CD4-positive, alpha-beta T cell treated with Interleukin-4 for 1 hour (primary cell): Measurements from ENCODE around the gene STAG1.
"Not testable (repeated sequence)": the region's sequence is repeated elsewhere in the genome, so short reads cannot be mapped to it uniquely, and the experiment has no call there.

Experiments used
- DNase-seq, 2 donors: peaks; one replicate each; pipeline ENCODE4 v3.0.0-alpha.2; 2020 to 2022

The STAG1 gene

DNA sequence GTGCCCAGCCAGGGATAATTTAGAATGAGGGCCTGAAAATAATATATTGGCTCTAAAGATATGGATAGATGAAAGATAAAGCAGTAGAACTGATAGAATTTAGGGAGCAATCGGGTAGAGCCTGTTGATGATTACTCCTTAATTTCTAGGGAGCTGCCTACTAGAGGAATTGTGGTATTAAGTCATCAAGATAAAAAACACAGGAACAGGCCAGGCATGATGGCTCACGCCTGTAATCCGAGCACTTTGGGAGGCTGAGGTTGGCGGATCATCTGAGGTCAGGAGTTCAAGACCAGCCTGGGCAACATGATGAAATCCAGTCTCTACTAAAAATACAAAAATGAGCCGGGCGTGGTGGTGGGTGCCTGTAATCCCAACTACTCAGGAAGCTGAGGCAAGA is 371.6 kb downstream of the STAG1 start:
- no peak for DNase-seq

DNA sequence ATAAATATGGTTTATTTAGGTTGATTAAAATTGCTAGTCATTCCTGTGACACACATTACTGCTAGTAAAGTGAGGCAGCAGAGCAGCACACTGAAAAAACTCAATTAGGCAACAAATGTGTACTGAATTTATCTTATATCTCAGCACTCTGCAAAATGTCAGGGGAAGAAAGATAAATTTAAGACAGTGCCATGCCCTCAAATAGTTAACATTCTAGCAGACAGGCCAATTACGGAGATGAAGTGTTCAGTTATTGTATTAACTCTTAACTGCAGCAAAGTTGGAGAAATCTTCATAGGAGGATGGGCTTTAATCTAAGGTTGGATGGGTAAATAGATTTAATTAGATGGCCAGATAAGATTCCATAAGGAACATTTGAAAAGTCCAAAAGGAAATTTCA is 374.2 kb downstream of the STAG1 start:
- DNase-seq = no peak

DNA sequence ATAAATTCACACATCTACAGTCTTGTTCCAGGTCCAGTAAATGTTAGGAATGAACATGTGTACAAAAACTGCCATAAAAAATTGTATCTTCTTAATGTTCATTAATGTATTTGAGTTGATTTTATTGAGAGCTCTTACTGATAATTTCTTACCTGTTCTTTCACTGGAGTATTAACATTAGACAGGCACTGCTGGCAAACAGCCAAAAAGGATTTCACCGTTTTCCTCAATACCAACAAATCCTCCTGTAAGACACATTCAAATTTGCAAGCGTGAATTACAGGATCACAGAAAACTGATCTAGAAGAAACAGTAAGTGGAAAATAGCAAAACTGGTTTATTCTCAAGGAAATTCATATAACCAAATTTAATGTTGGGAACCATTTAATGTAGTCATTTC is 374.7 kb downstream of the STAG1 start:
- no peak for DNase-seq

DNA sequence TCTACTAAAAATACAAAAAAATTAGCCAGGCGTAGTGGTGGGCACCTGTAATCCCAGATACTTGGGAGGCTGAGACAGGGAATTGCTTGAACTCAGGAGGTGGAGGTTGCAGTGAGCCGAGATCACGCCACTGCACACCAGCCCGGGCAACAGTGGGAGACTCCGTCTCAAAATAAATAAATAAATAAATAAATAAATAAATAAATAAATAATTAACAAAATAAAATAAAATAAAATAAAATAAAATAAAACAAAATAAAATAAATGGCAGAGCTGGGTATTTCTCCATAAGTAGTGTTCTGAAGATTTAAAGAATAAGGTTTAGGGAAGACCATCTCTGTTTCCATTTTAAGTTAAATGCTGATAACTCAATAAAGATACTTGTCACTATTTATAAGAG is 376.4 kb downstream of the STAG1 start:
- DNase-seq = not testable (repeated sequence)

DNA sequence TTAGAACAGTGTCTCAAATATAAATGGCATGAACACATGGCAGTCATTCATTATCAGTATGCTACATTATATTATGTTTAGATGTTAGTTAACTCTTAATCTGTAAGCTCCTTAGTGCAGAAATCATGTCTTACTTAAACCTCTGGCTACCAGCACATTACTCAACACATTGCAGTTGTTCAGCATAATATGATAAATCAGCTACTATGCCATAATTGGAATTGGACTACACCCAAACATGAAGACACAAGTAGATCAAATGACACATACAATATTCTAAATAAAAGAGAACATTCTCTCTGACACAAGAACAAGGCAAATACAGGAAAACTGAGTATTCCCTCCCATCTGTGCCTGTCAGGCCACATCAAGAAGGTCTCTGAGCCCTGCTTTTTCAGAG is 385.9 kb downstream of the STAG1 start:
- DNase-seq = no peak

DNA sequence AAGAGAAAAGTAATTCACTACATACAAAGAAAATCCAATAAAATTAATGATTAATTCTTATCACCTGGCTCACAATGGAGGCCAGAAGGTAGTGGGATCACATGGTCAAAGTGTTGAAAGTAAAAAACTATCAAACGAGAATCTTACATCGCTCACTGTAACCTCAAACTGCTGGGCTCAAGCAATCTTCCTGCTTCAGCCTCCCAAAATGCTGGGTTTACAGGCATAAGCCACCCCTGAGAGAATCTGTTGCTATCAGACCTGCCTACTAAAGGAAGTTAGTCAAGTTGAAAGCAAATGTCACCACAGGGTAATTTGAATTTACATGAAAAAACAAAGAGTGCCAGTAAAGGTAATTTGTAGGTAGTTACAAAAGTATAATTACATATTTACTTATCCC is 398.7 kb downstream of the STAG1 start:
- DNase-seq = no peak

DNA sequence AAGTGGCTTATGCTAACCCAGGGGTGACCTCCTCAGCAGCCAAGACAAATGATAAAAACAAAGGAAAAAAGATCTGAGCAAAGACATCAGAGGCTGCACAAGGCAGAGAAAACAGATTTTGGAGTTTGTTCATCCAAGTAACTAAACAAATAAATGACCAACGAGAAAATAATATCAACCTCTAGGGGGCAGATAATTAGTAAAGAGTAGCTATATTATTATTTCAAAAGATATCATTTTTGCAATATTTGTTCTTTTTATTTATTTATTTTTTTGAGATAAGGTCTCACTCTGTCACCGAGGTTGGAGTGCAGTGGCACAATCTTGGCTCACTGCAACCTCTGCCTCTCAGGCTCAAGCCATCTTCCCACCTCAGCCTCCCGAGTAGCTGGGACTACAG is 400.3 kb downstream of the STAG1 start:
- DNase-seq = no peak

DNA sequence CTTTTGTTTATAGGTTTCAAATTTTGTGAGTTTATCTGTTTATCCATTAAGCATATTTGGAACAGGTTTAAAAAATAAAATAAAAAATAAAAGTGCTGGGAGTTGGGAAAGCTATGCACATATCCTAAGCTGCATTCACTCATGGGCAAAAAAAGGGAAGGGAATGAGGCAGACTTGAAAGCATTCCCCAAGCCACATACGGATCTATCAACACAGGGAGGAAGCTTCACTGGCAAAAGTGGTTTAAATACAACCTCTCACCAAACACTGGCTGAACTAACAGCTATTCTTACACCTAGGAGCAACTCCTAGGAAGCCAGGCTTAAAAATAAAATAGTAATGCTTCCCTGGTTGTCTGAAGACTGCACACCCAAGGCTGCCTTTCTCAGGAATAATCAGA is 400.8 kb downstream of the STAG1 start:
- DNase-seq = no peak

DNA sequence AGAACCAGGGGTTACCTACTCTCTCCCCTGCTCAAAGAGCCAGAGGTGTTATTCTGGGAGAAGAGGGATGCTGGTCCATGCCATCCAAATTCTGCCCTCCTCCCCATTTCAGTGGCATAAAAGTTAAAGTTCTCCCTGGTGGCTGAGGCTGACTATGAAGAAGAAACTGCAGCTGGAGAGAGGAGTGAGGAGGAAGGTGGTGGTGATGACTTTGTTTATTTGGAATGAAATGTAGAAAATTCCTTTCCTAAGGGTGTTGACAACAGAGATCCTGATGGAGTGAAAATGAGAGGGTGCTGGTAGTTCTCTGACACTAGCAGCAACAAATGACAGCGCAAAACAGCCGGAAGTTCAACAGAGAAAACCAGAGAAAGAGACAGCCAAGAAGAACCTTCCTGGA is 401.6 kb downstream of the STAG1 start:
- DNase-seq = no peak

DNA sequence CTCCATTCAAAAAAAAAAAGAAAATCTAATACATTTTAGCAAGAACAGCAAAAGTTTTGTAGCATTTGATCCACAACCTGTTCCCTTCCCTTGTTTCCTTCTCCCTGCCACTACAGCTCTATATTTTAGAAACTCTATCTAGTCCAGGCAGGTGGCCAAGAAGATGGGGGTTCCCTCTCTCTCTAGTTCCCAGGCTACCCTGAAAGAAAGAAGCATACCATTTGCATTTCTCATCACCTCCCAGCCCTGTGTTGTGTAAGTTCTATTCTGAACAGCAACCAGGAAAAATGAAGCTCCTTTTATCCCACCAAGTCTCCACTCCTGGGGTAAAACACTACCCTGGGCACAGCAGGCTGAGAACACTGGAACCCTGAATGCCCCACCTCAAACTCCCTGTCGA is 402.0 kb downstream of the STAG1 start:
- DNase-seq = no peak

DNA sequence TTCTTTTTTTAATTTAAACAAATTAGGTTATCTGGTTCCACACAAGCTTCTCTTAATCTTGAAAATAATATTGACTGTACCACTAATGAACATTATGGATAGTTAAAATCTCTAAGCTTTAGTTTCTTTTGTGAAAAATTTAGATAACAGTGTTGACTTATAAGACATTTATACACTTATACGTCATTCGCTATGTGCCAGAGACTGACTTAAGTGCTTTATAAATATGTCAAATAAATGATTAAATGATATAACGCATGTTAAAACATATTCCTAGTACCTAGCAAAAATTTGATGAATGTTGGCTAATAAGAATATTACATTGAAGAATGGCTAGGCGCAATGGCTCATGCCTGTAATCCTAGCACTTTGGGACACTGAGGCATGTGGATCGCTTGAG is 405.7 kb downstream of the STAG1 start:
- DNase-seq = no peak

DNA sequence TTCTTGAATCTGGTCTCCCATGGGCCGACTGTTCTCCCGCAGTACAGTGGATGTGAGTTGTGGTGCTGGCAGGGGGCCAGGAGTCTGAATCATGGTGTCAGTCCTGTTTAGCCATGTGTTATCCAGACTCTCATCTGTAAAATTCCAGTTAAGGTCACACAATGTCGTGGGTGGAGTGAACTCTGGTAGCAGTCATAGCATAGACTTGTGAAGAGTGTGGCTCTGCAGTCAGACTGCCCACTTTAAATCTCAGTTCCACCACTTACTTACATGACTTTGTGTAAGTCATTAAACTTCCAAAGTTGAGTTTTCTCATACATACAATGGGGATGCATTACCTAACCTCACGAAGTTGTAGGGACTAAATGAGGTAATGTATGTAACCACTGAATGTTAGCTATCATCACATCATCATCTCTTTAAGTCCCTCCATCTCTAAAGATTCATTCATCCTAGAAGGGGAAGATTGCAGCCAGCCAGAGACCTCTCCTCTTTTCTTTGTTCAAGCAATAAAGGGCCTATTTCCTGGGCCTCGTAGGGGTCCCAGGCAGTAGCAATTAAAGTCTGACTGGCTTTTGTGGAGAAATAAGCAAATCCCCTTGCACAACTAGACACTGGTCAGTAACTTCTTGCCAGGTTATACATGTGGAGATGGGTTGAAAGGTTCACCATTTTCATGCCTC is 408.2 kb downstream of the STAG1 start:
- DNase-seq = no peak

DNA sequence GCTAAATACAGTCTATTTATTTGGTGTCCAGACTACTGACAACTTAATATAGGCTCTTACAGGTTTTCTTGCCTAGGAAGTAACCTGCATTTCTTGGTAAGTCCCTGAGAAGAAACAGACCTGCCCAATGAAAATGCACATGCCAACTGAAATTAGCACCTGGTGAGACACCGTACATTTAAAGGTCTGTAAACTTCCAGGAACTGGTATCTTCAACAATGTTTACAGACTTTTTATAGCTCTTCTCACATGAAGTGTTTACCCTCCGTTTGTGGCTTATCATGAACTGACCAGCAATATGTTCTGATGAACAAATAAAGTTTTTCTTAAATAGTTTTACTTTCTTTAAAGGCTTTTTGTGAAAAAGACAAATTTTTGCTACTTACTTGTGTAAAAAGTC is 408.7 kb downstream of the STAG1 start:
- no peak for DNase-seq

DNA sequence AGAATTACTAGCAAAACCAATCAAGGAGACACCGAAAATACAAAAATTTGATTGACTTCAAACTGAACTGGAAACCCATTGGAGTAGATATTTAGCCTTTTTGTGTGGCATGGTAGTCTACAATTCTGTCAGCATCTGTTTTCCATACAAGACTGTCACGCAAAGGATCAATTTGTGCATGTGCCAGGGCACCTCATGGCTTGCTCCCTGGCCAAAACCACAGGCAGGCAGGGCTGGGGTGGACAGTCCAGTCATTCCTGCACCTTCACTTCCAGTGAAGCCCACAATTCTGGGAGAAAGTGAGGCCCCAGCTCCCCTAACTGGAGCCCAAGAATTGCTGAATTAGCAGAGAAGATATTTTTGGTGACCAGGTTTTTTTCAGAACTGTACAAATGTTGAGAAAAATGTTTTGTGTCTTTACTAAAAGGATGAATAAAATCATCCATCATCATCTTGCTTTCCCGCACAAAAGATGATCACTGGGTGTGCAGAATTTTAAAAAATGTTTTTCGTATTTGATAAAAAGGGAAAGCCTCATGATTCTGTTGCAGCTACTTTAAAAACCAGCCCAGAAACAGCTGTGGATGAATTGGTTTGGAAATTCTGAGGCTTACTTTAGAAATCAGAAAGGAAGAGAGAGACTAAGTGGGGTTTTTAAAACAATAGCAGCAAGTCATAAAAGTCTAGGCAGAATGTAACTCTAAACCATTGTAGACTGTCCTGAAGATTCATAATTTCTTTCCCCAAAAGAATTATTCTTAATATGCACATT is 415.7 kb downstream of the STAG1 start:
- no peak for DNase-seq

DNA sequence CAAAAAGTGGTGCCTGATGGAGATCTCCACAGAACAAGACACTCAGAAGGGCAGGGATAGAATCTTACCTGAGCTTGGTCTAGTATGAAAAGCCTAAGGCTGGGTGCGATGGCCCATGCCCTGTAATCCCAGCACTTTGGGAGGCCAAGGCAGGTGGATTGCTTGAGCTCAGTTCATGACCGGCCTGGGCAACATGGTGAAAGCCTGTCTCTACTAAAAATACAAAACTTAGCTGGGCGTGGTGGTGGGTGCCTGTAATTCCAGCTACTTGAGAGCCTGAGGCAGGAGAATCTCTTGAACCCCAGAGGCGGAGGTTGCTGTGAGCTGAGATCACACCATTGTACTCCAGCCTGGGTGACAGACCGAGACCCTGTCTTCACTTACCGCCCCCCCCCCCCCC is 417.5 kb downstream of the STAG1 start:
- DNase-seq = not testable (repeated sequence)

DNA sequence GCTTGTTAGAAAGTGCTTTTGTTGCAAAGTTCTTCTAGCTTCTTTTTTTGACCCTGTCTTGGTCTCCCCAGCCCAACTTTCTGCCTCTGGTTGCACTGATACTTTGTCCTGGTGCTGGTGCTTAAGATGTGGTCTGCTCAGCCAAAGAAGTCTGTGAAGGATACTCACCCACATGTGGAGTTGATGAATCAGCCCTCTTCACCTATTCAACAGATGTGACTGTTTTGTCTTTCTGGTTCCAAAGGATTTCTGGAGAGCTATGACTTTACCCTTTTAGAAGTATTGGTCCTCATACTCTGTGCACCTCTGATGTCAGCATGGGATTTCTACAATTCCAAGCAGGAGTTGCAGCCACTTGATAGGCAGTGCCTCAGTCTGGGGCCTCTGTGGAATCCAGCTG is 418.0 kb downstream of the STAG1 start:
- no peak for DNase-seq

DNA sequence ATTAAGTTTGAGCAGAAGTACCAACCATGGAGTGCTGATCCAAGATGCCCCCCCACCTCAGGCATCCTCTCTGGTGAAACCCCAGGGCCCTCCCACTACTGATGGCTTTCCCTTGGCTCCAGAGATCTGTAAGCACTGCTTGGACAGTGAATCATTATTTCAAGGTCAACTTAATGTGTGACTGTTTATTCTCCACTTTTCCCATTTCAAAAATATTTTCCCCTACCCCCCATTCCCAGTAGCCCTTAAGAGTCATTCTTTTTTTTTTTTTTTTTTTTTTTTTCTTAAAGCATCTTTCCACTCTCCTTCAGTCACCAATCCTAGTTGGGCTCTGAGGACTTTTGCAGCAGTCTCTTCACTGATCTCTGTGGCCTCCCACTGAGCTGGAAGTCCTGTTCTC is 419.4 kb downstream of the STAG1 start:
- DNase-seq = no peak

DNA sequence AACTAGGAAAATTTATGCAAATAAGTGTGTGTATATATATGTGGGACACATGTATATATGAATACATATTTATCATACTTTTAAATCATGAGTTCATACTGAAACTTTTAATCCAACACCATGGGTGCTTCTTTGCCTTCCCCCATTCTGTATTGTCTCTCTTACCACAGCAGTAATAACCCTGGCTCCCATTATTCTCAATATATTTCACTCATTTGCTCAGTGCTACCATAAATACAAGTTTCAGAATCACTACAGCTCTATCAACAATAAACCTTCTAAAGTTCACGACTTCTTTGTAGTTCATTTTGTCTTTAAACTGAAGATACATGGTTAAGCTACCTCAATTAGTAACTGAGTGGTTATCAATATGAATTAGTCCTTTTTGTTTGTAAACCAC is 419.9 kb downstream of the STAG1 start:
- DNase-seq = no peak

DNA sequence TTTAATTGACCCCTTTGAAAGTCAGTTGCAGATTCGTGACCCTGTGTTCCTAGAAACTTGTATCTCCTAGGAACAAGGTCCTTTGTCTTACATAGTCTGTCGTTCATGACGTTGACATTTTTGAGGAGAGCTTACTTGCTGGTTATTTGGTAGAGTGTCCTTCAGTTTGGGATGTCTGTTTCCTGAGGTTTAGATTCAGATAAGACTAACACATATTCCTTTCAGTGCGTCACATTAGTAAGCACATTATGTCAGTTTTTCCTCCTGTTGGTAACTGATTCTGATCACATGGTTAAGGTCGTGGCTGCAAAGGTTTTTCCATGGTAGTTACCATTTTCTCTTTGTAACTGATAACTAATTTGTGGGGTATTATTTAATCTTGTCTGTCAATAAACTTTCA is 421.3 kb downstream of the STAG1 start:
- no peak for DNase-seq

DNA sequence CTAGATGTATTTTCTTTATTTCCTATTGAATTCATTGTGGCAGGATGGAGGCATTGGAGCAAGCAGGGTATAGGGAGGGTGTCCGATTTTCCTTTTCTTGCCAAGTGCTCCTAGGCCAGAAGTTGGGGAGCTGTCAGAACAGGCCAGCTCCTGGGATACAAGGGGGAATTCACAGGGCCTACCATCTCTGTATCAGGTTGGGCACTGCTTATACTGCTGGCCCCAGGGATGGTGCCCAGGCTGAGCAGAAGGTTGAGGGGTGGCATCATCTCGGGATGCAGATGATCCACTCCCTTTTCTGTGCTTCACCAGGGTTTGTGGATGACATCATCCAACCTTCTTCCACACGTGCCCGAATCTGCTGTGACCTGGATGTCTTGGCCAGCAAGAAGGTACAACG is 422.6 kb downstream of the STAG1 start:
- no peak for DNase-seq

DNA sequence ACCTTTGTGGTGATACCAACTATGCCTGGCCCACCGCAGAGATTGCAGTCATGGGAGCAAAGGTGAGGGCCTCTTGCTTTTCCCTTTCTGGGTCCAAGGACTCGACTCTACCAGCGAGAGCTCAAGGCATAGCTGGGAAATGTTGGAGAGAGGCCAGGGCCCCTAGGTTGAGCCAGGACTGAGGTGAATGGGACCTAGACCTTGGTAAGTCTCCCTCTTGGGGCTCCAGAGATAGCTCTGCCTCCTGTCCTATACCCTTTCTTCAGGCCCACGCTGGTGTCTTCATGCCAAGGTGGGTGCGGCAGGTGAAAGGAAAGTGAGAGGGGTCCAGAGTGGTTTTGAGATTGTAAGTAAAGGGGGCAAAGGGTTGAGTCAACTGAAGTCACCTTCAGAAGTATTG is 424.5 kb downstream of the STAG1 start:
- no peak for DNase-seq

DNA sequence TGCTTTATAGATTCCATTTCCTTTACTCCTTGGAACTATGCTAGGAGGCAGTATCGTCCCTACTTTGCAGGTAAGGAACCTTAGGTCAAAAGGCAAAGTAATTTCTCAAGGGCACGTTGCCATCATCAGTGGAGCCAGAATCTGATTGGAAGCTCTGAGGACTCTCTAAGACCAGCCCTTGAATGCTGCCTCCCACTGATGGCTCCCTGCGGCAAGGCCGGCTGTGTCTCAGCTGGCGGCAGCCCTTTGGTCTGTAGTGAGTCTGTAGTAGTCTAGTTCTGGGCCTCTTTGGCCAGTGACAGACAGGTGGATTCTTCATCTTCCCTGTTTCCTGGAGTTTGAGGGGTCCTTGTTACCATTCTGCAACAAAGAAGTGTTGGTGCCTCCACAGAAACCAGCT is 425.9 kb downstream of the STAG1 start:
- DNase-seq = no peak

DNA sequence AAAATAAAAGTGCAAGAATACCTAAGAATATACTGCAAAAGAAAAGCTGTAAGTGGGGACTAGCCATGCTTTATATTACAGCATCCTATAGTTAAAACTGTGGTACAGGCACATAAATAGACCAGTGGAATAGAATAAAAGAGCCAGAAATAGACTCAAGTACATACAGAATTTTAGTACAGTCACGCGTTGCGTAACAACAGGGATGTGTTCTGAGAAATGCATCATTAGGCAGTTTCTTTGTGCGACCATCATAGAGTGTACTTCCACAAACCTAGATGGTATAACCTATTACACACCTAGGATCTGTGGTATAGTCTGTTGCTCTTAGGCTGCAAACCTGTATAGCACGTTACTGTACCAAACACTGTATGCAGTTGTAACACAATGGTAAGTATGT is 440.2 kb downstream of the STAG1 start:
- DNase-seq = no peak

DNA sequence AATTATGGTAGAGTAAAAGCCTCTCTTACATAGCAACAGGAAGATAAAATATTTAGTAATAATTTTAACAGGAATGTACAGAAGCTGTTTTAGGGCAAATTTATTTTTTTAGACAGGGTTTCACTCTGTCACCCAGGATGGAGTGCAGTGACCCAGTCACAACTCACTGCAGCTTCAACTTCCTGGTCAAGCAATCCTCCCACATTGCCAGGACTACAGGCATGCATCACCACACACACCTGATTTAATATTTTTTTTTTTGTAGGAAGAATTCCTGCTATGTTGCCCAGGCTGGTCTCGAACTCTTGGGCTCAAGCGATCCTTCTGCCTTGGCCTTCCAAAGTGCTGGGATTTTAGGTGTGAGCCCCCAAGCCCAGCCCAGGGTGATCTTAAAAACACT is 440.9 kb downstream of the STAG1 start:
- no peak for DNase-seq

DNA sequence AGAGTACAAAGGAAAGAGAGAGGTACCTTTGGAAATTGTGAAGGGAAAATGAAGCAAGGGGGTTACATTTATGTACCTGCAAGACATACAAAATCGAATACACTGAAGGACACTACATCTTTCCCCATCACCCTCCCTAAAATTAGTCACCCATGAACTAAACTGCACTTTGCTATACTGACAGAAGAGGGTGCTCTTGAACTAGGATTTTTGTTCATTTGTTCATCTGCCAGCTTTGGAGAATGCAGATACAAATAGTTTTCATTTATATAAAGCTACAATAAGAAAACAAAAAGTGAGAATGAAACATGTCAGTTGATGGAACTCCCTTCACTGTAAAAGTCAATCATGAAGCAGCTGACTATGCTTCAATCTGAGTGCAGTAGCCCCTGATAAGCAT is 446.3 kb downstream of the STAG1 start:
- DNase-seq = no peak
